Hypothalamus (tissue), 51 donors: Measurements from ENCODE around the gene TRIM38.
"Not testable (repeated sequence)": the region's sequence is repeated elsewhere in the genome, so short reads cannot be mapped to it uniquely, and the experiment has no call there.

Experiments
- DNase-seq, 51 donors: peaks; one replicate each; lab custom pipeline; 2025; lab: John Stamatoyannopoulos, UW

TRIM38 gene, protein sequence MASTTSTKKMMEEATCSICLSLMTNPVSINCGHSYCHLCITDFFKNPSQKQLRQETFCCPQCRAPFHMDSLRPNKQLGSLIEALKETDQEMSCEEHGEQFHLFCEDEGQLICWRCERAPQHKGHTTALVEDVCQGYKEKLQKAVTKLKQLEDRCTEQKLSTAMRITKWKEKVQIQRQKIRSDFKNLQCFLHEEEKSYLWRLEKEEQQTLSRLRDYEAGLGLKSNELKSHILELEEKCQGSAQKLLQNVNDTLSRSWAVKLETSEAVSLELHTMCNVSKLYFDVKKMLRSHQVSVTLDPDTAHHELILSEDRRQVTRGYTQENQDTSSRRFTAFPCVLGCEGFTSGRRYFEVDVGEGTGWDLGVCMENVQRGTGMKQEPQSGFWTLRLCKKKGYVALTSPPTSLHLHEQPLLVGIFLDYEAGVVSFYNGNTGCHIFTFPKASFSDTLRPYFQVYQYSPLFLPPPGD

DNA sequence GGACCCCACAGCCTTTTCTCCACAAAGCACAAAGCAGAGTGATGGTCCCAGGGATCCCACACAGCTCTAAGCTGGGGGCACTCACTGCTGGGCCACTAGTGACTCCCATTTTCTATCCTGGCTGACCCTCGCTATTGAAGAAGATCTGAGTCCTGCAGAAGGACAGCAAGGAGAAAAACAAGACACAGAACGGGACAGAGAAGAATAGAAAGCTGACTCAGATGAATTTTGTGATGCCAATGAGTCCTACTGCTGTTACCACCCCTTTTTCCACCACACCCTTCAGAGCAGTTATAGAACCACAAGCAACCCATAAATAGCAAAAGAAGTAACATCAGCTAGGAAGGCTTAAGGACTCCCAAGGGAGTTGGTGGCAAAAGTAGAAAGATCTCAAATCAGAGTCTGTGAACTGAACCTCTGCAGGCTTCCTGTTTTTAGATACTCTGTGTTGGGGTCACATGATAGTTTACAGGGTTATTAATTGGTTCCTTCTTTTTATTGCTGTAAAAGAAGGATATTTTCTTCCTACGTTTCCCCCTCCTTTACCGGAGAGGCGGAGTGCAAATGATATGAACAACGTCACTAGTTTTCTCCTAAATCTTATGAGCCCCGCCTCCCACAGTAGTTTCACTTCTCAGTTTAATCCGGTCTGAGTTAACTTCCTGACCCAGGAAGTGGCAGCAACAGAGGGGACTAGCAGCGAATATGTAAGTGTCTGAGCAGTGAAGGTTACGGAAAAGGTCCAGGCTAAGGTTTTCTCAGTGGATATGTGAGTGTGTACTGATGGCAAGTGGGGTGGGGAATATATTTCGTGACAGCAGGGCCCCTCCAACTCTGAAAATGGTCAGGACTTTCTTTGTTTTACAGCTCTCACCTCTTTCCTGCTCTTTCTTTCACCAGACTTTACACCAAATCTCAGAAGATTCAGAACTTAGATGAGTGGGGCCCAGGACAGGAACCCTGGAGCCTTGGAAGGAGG, at the start of gene TRIM38:
TSS of gene TRIM38 (plus strand) at position 654 of the 979 bp plus-strand sequence. CDS start 3,721 bp downstream, outside the sequence.
- peak in 22 of 51 donors; percentile 0 to 59 (median 4) for DNase-seq

DNA sequence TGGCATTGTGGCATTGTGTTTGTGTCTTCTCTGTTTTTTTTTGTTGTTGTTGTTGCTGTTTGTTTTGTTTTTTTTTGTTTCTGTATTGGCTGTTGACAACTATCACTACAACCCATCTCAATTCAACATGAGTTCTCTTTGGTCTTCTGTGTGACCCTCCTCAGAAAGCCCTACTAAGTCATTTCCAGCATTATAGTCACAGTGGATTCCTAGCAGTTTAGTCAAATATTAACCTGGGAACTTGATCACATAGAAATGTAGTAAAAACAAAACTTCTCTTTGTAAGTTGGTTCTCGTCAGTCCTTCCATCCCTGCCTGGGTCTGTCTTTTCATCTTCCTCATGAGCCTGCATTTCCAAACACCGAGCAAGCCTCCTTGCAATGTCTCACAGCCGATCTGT, 48.9 kb upstream of the TRIM38 start:
- DNase-seq, result no peak

DNA sequence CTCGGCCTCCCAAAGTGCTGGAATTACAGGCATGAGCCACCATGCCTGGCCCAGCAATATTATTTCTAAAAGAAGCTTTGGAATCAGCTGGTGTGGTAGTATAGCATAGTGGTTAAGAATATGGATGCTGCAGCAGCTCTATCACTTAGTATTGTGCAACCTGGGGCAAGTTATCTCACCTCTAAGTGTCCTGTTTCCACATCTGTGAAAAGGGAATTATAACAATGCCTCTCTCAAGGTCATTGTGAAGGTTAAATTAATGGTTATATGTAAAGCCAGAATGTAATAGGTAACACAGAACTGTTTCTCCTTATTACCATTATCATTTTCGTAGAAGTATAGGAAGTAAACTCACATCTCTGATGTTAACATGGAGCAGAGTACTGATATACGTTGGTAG, 46.3 kb upstream of the TRIM38 start:
- DNase-seq, result no peak

DNA sequence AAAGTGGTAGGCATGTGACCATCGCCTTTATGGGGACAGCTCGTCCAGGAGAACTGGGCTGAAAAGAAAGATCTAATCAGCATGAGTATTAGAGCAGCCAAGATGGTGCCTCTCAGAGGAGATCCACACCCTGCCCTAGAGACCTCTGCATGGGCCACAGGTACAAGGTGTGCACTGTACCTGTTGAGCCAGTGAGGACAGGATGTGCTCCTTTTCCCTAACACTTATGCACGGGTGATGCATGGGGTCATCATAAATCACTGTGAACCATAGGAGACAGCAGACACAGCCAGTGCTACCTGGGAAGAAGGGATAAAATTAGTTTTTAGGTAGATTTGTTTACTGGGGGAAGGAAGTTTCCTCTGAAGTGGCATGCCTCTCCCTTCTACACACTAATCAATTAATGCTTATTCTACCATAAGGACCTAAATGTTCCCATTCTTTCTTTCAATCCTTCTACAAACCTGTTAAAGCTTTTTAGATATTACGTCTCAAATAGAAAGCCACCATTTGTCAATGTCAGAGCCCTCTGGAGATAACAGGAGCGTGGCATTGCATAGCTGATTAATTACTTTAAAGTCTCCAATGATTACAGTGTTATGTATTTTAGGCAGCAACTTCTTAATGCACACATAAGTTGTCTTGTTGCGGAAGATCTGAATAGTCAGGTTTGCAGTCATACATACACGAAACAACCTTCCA, 45.7 kb upstream of the TRIM38 start:
- no peak for DNase-seq

DNA sequence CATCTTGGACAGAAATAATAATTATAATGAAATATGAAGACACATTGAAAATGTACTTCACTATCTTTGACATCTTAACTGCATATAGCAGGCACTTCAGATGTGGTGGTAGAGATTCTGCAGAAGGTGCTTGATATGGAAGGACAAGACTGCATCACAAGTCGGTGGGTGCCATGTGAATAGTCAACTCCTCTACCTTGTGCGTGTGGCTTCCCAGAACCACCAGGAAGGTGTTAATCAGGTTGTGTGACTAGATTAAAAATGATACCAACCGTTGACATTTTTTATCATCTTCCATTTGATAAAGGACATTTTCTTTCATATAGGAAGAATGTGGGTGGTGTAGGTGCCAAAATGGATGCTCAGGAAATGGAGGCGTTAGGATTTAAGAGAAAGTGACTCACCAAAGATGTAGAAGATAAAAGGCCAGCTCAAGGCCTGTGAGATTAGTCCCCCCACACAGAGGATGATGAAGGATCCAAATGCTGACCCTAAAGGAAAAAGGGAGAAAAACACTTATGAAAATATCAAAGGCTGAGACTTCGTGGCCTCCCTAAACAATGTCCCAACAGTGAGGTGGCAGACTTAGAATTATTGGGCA, 44.4 kb upstream of the TRIM38 start:
- DNase-seq, result no peak

DNA sequence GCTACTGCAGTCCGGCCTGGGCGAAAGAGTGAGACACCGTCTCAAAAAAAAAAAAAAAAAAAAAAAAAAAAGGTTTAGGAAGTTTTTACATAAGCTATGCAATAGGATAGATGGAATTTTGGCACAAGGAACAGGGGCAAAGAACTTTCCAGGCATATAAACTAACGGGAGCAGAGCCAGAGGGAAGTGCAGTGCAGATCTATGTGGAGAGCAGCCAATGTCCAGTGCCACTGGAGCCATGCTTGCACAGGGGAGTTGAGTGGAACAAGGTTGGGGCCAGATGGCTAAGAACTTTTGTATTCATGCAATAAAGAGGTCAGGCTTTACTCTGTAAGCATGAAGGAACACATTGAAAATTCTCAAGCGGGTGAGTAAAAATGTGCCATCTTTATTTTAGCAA, 42.9 kb upstream of the TRIM38 start:
- DNase-seq, result no peak

DNA sequence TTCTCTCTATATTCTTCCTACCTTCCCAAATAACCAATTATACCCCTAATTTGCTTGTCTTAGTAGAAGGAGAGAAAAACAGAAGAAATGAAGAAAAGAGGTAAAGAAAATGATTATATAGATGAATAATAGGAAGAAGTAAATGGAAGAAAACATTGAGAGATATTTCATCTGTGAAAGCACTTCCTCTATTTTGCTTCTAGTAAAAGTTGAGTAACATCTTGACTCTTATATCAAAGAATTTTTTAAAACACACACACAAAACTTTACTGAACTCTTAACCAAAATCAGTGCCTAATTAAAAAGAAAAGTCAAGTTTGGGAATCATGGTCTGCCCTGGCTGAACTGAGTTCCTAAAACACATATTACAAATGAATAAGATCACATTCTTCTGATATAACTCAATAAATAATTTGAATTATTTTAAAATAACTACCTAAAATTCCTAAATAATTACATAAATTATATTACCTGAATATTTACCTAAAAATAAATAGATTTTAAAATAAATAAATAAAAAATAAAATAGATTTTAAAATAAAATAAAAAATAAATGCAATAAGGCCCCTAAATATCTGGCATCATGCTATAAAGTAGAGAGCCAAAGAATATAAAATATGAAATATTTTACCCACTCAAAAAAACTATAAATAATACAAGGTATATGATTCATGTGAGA, 40.9 kb upstream of the TRIM38 start:
- no peak for DNase-seq

DNA sequence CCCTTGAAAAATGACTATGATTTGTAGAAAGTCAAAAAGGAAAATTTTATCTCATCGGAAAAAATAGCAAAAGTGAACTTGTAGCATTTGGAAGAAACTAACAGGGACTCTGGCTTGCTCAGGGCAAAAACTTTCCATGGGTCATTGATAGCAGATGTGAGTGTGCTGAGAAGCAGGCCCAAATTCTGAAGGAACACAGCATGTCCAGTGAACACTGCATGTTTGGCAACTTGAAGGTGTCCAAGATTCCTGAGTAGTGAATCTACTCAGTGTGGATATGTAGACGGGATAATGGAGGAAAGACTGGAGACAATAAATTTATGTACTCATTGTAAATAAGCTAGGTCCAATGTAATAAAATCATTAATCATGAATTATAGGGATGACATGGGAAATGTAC, 40.3 kb upstream of the TRIM38 start:
- no peak for DNase-seq

DNA sequence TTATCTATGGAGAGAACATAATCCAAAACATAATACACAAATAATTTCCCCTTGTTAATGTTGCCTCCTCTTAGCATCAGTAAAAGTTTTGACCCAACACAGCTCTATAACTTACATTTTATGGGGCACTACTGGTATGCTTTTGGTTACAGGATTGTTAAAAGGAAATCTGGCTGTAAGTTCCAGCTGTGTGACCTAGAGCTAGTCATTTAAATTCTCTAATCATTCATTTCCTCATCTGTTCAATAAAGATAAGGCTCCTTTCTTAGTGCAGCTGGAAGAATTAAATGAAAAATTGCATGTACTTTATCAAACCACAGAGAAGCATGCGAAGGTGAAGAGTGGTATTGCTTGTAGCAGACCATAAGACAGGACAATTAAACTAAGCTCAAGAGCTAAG, 36.7 kb upstream of the TRIM38 start:
- no peak for DNase-seq

DNA sequence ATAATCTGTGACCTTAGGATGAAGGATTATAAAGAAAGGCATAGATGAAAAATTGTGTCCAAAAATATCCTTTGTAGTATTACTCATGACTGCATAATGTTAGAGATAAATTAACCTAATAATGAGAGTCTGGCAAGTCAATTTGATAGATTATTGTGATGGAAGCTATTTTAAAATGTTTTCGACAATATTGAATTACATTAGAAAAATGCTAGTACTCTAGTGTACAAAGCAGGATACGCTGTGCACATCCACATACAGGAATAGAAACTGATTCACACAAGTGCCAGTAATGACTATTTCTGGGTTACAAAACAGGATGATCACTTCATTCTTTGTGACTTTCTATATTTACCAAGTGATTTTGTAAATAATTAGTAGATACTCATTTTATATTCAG, 35.4 kb upstream of the TRIM38 start:
- no peak for DNase-seq

DNA sequence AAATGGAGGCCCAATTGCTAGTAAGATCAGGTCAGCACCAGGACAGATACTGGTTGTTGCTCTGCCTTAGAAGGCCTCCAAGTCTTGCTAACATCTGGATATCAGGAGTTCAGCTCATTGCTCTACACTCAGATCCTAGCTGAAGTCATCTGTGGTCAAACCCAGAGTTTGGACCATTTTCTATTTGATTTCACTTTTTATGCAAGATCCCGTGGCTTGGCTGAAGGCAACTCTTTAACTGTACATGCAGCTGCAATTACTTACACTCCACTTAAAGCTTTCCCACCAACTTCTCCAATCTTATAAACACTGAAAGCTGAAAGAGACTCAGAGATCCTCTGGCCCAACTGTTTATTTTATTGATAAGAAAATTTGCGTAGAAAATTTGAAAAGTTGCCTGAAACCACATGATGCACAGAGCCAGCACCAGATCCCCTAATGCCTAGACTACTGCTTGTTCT, 34.8 kb upstream of the TRIM38 start:
- DNase-seq, result no peak

DNA sequence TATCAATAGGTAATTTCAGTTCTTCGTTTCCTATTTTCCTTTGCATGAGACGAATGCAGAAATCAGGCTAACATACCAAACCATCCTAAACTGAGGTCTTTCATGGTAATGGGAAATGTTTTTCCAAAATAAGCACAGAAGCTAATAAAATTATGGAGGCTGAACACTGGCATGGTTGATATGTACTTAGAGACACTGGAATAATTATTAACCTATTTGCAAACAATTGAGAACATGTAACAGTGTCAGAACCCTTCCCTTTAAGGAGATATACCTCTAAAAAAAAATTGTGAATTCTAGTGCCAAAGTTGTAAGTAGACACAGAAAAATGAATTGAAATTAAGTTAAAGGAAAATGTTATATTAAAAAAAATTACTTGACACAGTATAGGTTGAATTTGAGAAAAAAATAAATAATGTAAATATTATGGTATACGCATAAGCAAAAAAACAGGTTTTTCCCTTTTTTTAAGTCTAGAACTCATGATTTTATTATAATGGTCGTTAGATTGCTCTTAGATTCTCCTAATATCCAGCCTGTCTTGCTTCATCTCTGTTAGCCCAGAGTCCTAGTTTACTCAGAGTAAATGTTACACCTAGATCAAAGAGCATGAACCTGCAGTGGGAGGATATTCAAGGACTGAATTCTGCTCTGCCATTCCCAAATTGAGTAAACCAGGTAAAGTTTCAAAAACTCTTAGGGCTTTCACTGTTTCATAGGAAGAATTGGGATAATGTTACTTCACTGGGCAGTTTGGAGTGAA, 33.9 kb upstream of the TRIM38 start:
- DNase-seq, result no peak

DNA sequence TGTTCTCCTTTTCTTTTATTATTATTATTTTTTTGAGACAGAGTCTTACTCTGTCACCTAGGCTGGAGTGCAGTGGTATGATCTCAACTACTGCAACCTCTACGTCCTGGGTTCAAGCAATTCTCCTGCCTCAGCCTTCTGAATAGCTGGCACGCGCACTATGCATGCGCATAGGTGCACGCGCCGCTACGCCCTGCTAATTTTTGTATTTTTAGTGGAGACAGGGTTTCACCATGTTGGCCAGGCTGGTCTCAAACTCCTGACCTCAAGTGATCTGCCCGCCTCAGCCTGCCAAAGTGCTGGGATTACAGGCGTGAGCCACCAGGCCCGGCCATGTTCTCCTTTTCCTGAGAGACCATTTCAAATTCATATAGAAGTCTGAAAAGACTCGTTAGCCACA, 32.8 kb upstream of the TRIM38 start:
- not testable (repeated sequence) for DNase-seq

DNA sequence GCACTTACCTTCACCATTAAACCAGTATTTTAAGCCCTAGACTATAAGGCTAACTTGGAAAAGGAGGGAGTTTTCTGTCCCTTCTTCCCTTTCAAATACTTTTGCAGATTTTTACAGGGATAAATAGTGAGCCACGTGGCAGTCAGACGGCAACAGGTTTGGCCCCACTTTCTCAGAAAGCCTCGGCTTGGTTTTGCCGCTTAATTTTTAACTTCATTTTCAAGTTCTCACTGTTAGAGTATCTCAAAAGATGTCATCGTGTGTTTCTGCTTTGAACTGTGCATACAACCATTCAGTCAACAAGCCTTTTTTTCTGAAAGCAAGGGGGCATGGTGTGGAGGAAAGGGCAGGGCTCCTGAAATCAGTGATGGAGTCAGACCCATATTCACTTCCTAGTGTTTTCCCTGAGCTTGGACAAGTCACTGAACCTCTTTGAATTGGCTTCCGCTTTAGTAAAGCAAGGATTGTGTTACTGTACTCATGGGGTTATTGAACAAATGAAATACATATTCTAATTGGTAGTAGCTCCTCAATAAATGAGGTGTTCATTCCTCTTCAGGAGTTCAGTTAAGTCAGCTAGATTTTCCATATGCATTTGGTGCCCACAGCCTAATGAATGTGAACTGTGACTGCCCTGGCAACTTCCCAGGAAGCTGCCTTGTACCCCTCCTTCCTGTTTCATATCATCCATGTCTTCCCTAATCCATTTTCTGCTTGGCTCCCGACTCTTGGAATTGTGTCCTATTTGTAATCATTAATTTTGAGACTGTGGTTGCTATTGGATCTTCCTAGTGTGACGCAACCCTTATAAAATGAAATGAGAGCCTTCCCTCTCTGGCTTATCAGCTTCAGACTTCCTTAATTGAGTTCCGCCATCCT, 31.8 kb upstream of the TRIM38 start, which contains the start of gene SLC17A2:
TSS of gene SLC17A2 (minus strand) at position 160 of the 879 bp plus-strand sequence. CDS start 4,895 bp downstream, outside the sequence.
- DNase-seq, result no peak

DNA sequence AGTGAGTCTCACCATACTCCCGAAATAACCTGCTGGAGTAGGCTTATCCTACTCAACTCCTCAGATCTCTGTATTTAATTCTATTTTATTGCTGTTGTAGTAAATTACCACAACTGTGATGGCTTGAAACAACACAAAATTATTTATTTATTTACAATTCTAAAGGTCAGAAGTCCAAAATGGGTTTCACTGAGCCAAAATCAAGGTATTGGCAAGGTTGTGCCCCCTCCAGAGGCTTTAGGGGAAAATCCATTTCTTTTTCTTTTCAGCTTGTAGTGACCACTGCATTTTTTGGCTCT, 31.2 kb upstream of the TRIM38 start:
- DNase-seq, result no peak

DNA sequence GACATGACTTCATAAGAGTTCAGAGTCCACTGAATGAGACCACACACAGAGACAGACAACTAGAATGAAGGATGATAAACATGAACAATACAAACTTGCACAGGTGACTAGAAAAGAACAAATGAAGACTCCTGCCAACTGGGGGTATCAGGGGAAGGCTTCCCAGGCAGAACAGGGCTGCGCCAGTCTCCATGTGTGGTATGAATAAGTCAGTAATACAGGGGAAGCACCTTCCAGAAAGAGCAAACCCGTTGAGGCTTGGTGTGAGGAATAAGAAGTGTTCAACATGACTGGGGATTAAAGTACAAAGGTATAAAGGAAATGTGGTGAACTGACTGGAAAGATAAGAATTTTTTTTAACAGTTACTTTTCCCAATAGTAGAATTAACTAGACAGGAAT, 28.4 kb upstream of the TRIM38 start:
- DNase-seq, result no peak

DNA sequence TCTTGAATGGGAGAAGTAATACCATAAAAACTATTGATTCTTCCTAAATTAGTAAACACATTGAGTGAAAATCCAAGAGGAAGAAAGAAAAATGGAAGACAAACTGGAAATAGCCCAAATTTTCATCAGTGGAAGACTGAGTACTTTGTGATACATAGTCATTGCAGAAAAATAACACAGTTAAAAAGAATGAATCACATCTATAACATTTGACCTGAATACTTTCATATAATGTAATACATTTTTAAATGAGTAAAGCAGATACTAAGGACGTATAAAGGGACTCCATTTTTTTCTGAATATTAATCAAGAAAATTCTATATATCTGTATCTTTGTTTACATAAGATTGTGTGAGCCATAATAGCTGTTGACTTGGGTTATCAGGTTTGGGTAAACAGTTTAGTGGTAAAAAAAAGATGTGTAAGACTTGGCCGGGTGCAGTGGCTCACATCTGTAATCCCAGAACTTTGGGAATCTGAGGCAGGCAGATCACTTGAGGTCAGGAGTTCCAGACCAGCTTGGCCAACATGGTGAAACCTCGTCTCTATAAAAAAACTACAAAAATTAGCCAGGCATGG, 27.8 kb upstream of the TRIM38 start:
- DNase-seq, result no peak

DNA sequence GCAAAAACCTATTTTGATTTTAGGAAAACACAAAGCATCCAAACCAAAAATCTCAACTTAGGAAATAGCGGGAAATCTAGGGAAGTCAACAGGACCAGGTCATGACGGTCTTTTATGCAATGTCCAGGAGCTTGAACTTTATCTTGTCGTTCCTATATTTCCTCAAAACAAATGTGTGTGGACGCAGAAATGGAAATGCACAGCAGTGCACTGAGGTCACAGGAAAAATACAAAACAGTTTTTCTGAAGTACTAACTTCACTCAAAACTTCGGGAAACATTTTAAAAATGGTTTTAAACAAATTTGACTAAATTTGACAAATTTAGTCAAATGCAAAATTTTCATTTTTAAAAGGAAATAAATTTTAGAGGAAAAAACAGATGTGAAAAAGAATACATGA, 26.6 kb upstream of the TRIM38 start:
- no peak for DNase-seq
